B cell (primary cell): ENCODE results near the gene PPP1R13B.

Experiments
- EZH2 ChIP-seq: IDR thresholded peaks from 2 replicates; pipeline ENCODE4 v1.6.1; 2012; ENCODE audit warnings: borderline replicate concordance, low read depth, mild to moderate bottlenecking, moderate library complexity, low read length; ENCODE audit not compliant: insufficient read depth, poor library complexity, severe bottlenecking
- TF ChIP-seq, protein P1 (sequence below): fragments of 200-600 bp; IDR thresholded peaks from one replicate; pipeline ENCODE4 v1.8.0; 2022; ENCODE audit warnings: antibody characterized with exemption, mild to moderate bottlenecking

DNA sequence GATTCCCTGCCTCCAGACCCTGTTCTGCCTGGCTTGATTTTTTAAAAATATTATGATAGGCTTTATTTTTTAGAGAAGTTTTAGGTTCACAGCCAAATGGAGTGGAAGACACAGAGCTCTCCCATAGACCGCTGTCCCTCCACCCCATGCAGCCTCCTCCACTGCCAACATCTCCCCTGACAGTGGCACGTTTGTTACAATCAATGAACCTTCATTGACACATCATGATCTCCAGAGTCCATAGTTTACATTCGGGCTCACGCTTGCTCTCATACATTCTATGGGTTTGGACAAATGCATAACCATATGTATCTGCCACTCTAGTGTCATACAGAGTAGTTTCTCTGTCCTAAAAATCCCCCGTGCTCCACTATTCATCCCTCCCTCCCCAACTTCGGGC lies 15.9 kb upstream of the PPP1R13B start:
- no peak for TF ChIP-seq EZH2
- TF ChIP-seq, protein P1, sequence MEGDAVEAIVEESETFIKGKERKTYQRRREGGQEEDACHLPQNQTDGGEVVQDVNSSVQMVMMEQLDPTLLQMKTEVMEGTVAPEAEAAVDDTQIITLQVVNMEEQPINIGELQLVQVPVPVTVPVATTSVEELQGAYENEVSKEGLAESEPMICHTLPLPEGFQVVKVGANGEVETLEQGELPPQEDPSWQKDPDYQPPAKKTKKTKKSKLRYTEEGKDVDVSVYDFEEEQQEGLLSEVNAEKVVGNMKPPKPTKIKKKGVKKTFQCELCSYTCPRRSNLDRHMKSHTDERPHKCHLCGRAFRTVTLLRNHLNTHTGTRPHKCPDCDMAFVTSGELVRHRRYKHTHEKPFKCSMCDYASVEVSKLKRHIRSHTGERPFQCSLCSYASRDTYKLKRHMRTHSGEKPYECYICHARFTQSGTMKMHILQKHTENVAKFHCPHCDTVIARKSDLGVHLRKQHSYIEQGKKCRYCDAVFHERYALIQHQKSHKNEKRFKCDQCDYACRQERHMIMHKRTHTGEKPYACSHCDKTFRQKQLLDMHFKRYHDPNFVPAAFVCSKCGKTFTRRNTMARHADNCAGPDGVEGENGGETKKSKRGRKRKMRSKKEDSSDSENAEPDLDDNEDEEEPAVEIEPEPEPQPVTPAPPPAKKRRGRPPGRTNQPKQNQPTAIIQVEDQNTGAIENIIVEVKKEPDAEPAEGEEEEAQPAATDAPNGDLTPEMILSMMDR: no peak
